H9 (cell line): ENCODE results near the gene SYNE4. TPM values are rescaled to one million over a fixed set of nuclear protein-coding genes. Genes with fewer than 3 reads are reported as not detected.
"Not testable (repeated sequence)": the region's sequence is repeated elsewhere in the genome, so short reads cannot be mapped to it uniquely, and the experiment has no call there.

ENCODE experiments used
- DNase-seq: peaks from one replicate; pipeline ENCODE4 v3.0.0-alpha.2; 2017
- H2AFZ ChIP-seq: one replicate; pipeline ENCODE4 v1.6.1; 2013; ENCODE audit warnings: mild to moderate bottlenecking, low read length, control low read depth, moderate library complexity
- H2AK5ac ChIP-seq: 2 replicates; pipeline ENCODE4 v1.6.1; 2013; ENCODE audit warnings: low read length, control low read depth, mixed read lengths; ENCODE audit not compliant: insufficient read length
- H2BK120ac ChIP-seq: one replicate; pipeline ENCODE4 v1.6.1; 2013; ENCODE audit warnings: low read depth, mild to moderate bottlenecking, low read length, control low read depth, inconsistent platforms; ENCODE audit not compliant: poor library complexity, severe bottlenecking
- H2BK12ac ChIP-seq: 2 replicates; pipeline ENCODE4 v1.6.1; 2013; ENCODE audit warnings: low read length, control low read depth, mixed read lengths, low read depth; ENCODE audit not compliant: insufficient read length
- H2BK15ac ChIP-seq: 2 replicates; pipeline ENCODE4 v1.6.1; 2013; ENCODE audit warnings: low read depth, low read length, control low read depth
- H2BK20ac ChIP-seq: one replicate; pipeline ENCODE4 v1.6.1; 2013; ENCODE audit warnings: low read depth, mild to moderate bottlenecking, low read length, control low read depth, inconsistent platforms; ENCODE audit not compliant: poor library complexity, severe bottlenecking
- H2BK5ac ChIP-seq: 2 replicates; pipeline ENCODE4 v1.6.1; 2013; ENCODE audit warnings: low read length, control low read depth, mixed read lengths; ENCODE audit not compliant: insufficient read length
- H3K14ac ChIP-seq: 2 replicates; pipeline ENCODE4 v1.6.1; 2013; ENCODE audit warnings: low read length, control low read depth; ENCODE audit not compliant: insufficient read depth
- H3K18ac ChIP-seq: 2 replicates; pipeline ENCODE4 v1.6.1; 2013; ENCODE audit warnings: low read depth, mild to moderate bottlenecking, mixed read lengths, low read length, control low read depth; ENCODE audit not compliant: insufficient read length
- H3K23ac ChIP-seq: 2 replicates; pipeline ENCODE4 v1.6.1; 2013; ENCODE audit warnings: low read length, control low read depth, mixed read lengths, low read depth; ENCODE audit not compliant: insufficient read length
- H3K23me2 ChIP-seq: 2 replicates; pipeline ENCODE4 v1.6.1; 2013; ENCODE audit warnings: low read depth, mild to moderate bottlenecking, mixed read lengths, low read length, control low read depth; ENCODE audit not compliant: insufficient read length, poor library complexity, severe bottlenecking
- H3K27ac ChIP-seq: 2 replicates; pipeline ENCODE4 v1.5.1; 2013; ENCODE audit warnings: low read length, control low read depth, mixed read lengths, low read depth; ENCODE audit not compliant: insufficient read length
- H3K27me3 ChIP-seq: 2 replicates; pipeline ENCODE4 v1.6.1; 2013; ENCODE audit warnings: low read length, control low read depth, inconsistent platforms; ENCODE audit not compliant: insufficient read depth
- H3K4ac ChIP-seq: 2 replicates; pipeline ENCODE4 v1.6.1; 2013; ENCODE audit warnings: low read depth, mild to moderate bottlenecking, control low read depth, inconsistent platforms, low read length, moderate library complexity
- H3K4me1 ChIP-seq: 2 replicates; pipeline ENCODE4 v1.6.1; 2013; ENCODE audit warnings: low read length, control low read depth, inconsistent platforms; ENCODE audit not compliant: insufficient read depth
- H3K4me2 ChIP-seq: 2 replicates; pipeline ENCODE4 v1.6.1; 2013; ENCODE audit warnings: low read length, control low read depth, mixed read lengths; ENCODE audit not compliant: insufficient read length, insufficient read depth
- H3K56ac ChIP-seq: 2 replicates; pipeline ENCODE4 v1.6.1; 2013; ENCODE audit warnings: low read depth, mild to moderate bottlenecking, mixed read lengths, low read length, control low read depth; ENCODE audit not compliant: insufficient read length
- H3K79me1 ChIP-seq: 2 replicates; pipeline ENCODE4 v1.6.1; 2013; ENCODE audit warnings: low read depth, mild to moderate bottlenecking, moderate library complexity, low read length, control low read depth, inconsistent platforms; ENCODE audit not compliant: insufficient read depth, poor library complexity, severe bottlenecking
- H3K79me2 ChIP-seq: 2 replicates; pipeline ENCODE4 v1.6.1; 2013; ENCODE audit warnings: low read length, control low read depth, inconsistent platforms; ENCODE audit not compliant: insufficient read depth
- H3K9ac ChIP-seq: 2 replicates; pipeline ENCODE4 v1.6.1; 2013; ENCODE audit warnings: low read length, control low read depth, mixed read lengths; ENCODE audit not compliant: insufficient read length; ENCODE audit errors: extremely low read depth
- H3K9me3 ChIP-seq: one replicate; pipeline ENCODE4 v1.6.1; 2013; ENCODE audit warnings: low read depth, low read length, inconsistent platforms; ENCODE audit not compliant: control insufficient read depth
- H3T11ph ChIP-seq: one replicate; pipeline ENCODE4 v1.6.1; 2013; ENCODE audit warnings: mild to moderate bottlenecking, low read length, control low read depth, inconsistent platforms
- H4K20me1 ChIP-seq: one replicate; pipeline ENCODE4 v1.6.1; 2013; ENCODE audit not compliant: control insufficient read depth, insufficient read length, insufficient read depth
- H4K5ac ChIP-seq: 2 replicates; pipeline ENCODE4 v1.6.1; 2013; ENCODE audit warnings: low read depth, mild to moderate bottlenecking, mixed read lengths, low read length, control low read depth; ENCODE audit not compliant: insufficient read length
- H4K8ac ChIP-seq: replicated peaks from 2 replicates; pipeline ENCODE4 v1.6.1; 2013; ENCODE audit warnings: low read length, control low read depth, mixed read lengths, low read depth; ENCODE audit not compliant: insufficient read length
- H4K91ac ChIP-seq: 2 replicates; pipeline ENCODE4 v1.6.1; 2013; ENCODE audit warnings: low read depth, mild to moderate bottlenecking, moderate library complexity, mixed read lengths, low read length, control low read depth; ENCODE audit not compliant: insufficient read length
- H3K27ac Mint-ChIP-seq, 3 experiments: 2 replicates in 2 of 3; 3 replicates in 1 of 3; pipeline ENCODE4 v1.8.0; 2020 to 2021; ENCODE audit warnings: mixed read lengths in 3 of 3, mild to moderate bottlenecking in 1 of 3, moderate library complexity in 1 of 3
- H3K27me3 Mint-ChIP-seq: 2 replicates; pipeline ENCODE4 v1.8.0; 2021; ENCODE audit warnings: low read depth, mild to moderate bottlenecking, moderate library complexity, mixed read lengths
- H3K36me3 Mint-ChIP-seq, 3 experiments: 2 replicates in 2 of 3; 3 replicates in 1 of 3; pipeline ENCODE4 v1.8.0; 2020 to 2021; ENCODE audit warnings: low read depth in 3 of 3, mixed read lengths in 3 of 3; ENCODE audit not compliant: insufficient read depth in 1 of 3
- H3K4me1 Mint-ChIP-seq, 2 experiments: 2 replicates each; pipeline ENCODE4 v1.8.0; 2020; ENCODE audit warnings: mixed read lengths in 2 of 2
- H3K4me3 Mint-ChIP-seq, 2 experiments: 2 replicates in 1 of 2; 3 replicates in 1 of 2; pipeline ENCODE4 v1.8.0; 2020 to 2021; ENCODE audit warnings: mild to moderate bottlenecking in 2 of 2, mixed read lengths in 2 of 2, moderate library complexity in 1 of 2
- H3K9me3 Mint-ChIP-seq, 2 experiments: 2 replicates in 1 of 2; 3 replicates in 1 of 2; pipeline ENCODE4 v1.8.0; 2020; ENCODE audit warnings: mild to moderate bottlenecking in 2 of 2, mixed read lengths in 2 of 2, moderate library complexity in 1 of 2
- WGBS: extraction: QIAGEN DNeasy Blood & Tissue Kit; methylation state at CpG from one replicate; pipeline ENCODE4 v1.1.7; 2013; ENCODE audit warnings: missing lambda C conversion rate, low lambda C conversion rate, mixed read lengths; ENCODE audit not compliant: insufficient read length; ENCODE audit errors: extremely low coverage; 5-methylcytosine and 5-hydroxymethylcytosine counted together
- total RNA-seq: library from RNA; stranded (reverse); gene quantifications from 2 replicates; pipeline ENCODE4 v1.2.1, GENCODE V29; 2021
- TF ChIP-seq, protein P1 (sequence below): fragments of 200-600 bp; sonication (generic); conservative IDR thresholded peaks from 3 replicates; pipeline ENCODE4 v1.8.0; 2021; ENCODE audit warnings: antibody characterized with exemption, mild to moderate bottlenecking

Gene SYNE4
- total RNA-seq, 1 experiment from 2014 or later, result 19.2 TPM

DNA sequence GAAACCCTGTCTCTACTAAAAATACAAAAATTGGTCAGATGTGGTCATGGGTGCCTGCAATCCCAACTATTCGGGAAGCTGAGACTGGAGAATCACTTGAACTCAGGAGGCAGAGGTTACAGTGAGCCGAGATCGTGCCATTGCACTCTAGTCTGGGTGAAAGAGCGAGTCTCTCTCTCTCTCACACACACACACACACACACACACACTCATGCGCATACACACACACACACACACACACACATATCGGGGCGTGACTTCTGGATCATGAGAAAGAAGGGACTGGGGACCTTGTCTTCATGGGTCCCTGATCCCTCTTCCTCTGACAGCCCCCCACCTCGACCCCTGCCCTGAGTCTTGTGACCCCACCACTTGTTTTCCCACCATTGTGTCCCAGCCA is 25.4 kb downstream of the SYNE4 start:
- Histone ChIP-seq H2BK20ac (no peak overlapping the region), H3K14ac (no peak overlapping the region), H3K4me1 (no peaks in the 10 kb centered on the region), H3K23me2 (no peaks in the 10 kb centered on the region), H3K9me3 (no peaks in the 10 kb centered on the region), H3T11ph (no peak overlapping the region), H2BK120ac (no peak overlapping the region), H2AK5ac (no peak overlapping the region), H3K27me3 (no peaks in the 10 kb centered on the region; the same call in 1 of the 2 replicates), H4K5ac (no peak overlapping the region), H2BK5ac (no peak overlapping the region), H4K8ac (no peak overlapping the region), H3K23ac (no peak overlapping the region), H4K91ac (no peak overlapping the region), H3K79me2 (no peaks in the 10 kb centered on the region), H3K4ac (no peak overlapping the region), H2BK12ac (no peak overlapping the region), H3K4me2 (no peak overlapping the region), H3K56ac (no peak overlapping the region), H4K20me1 (no peaks in the 10 kb centered on the region), H3K27ac (no peak overlapping the region), H3K9ac (no peak overlapping the region), H2BK15ac (no peak overlapping the region), H3K79me1 (no peaks in the 10 kb centered on the region), H3K18ac (no peak overlapping the region), H2AFZ (no peak overlapping the region)
- DNase-seq, result no peak
- WGBS, result no CpG with 5 or more reads among the region's 8 CpGs
- no peak overlapping the region; a peak in 1 of 5 replicates for H3K4me3 Mint-ChIP-seq
- peaks cover 76% of the 10 kb centered on the region for H3K27me3 Mint-ChIP-seq
- peaks cover 13 to 17% of the 10 kb centered on the region in 2 experiments for H3K4me1 Mint-ChIP-seq
- no peaks in the 10 kb centered on the region; a peak in 1 of 7 replicates for H3K36me3 Mint-ChIP-seq
- H3K27ac Mint-ChIP-seq, result no peak overlapping the region
- TF ChIP-seq, protein P1, sequence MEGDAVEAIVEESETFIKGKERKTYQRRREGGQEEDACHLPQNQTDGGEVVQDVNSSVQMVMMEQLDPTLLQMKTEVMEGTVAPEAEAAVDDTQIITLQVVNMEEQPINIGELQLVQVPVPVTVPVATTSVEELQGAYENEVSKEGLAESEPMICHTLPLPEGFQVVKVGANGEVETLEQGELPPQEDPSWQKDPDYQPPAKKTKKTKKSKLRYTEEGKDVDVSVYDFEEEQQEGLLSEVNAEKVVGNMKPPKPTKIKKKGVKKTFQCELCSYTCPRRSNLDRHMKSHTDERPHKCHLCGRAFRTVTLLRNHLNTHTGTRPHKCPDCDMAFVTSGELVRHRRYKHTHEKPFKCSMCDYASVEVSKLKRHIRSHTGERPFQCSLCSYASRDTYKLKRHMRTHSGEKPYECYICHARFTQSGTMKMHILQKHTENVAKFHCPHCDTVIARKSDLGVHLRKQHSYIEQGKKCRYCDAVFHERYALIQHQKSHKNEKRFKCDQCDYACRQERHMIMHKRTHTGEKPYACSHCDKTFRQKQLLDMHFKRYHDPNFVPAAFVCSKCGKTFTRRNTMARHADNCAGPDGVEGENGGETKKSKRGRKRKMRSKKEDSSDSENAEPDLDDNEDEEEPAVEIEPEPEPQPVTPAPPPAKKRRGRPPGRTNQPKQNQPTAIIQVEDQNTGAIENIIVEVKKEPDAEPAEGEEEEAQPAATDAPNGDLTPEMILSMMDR, result no peak
- H3K9me3 Mint-ChIP-seq, result no peaks in the 10 kb centered on the region; a peak in 1 of 5 replicates

DNA sequence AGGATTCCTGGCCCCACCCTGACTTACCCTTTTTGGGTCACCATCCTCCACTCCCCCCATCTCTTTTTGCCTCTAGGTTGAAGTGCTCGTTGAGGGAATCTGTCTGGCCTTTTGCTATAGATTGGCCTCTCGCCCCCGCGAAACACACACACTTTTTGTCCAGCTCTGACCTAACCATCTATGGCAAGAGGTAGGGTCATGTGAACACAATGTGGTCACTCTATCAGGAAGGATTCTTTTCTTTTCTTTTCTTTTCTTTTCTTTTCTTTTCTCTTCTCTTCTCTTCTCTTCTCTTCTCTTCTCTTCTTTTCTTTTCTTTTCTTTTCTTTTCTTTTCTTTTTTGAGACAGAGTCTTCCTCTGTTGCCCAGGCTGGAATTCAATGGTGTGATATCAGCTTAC is 27.6 kb downstream of the SYNE4 start:
- H3K27ac ChIP-seq, H3K36me3 Mint-ChIP-seq, H2BK15ac ChIP-seq, H2BK20ac ChIP-seq, H3K4me2 ChIP-seq, H2BK5ac ChIP-seq, H3K4me1 ChIP-seq, H3K18ac ChIP-seq, H4K8ac ChIP-seq, H2BK12ac ChIP-seq, H3K9me3 Mint-ChIP-seq, H3K79me2 ChIP-seq, H4K91ac ChIP-seq, H3K4ac ChIP-seq, H2AFZ ChIP-seq, H2AK5ac ChIP-seq, H3K27ac Mint-ChIP-seq, H3K9me3 ChIP-seq, H3K56ac ChIP-seq, H3K23me2 ChIP-seq, H3K9ac ChIP-seq, H3T11ph ChIP-seq, H3K23ac ChIP-seq, H4K5ac ChIP-seq, H3K27me3 ChIP-seq, H2BK120ac ChIP-seq, H3K79me1 ChIP-seq, DNase-seq, H3K14ac ChIP-seq, H4K20me1 ChIP-seq, H3K4me3 Mint-ChIP-seq: not testable (repeated sequence)
- Mint-ChIP-seq H3K27me3 (peaks cover 68% of the 10 kb centered on the region), H3K4me1 (peaks cover 15 to 19% of the 10 kb centered on the region in 2 experiments)
- WGBS, result no CpG with 5 or more reads among the region's 4 CpGs
